NCI-H2107 treated with DMSO at 0.1 percent for 48 hours (cell line): Measurements from ENCODE around the gene STEAP2.
A peak's percentile ranks its signal among the peaks of the same experiment; 100 is the strongest.
"Not testable (repeated sequence)": the region's sequence is repeated elsewhere in the genome, so short reads cannot be mapped to it uniquely, and the experiment has no call there.

Experiments used
- DNase-seq: peaks from one replicate; lab custom pipeline; 2025; ENCODE audit not compliant: unreplicated experiment; lab: John Stamatoyannopoulos, UW

Gene STEAP2

GRCh38 chr7:90211391-90212148 is at the start of gene STEAP2:
STEAP2 (plus strand) TSS chr7:90211740; CDS start chr7:90225083, 13,343 bp downstream.
- peak; percentile 23 for DNase-seq

GRCh38 chr7:90163534-90163933 is 48.0 kb upstream of the STEAP2 start:
- DNase-seq, result no peak

- no peak for DNase-seq
Measured at GRCh38 chr7:90165724-90166123, 45.8 kb upstream of the STEAP2 start.

- no peak for DNase-seq
Measured at GRCh38 chr7:90166153-90166552, 45.4 kb upstream of the STEAP2 start.

GRCh38 chr7:90167361-90167760 is 44.2 kb upstream of the STEAP2 start:
- no peak for DNase-seq

GRCh38 chr7:90169891-90170290 is 41.6 kb upstream of the STEAP2 start:
- no peak for DNase-seq

GRCh38 chr7:90172121-90172520 is 39.4 kb upstream of the STEAP2 start:
- DNase-seq, result no peak

GRCh38 chr7:90172624-90173023 is 38.9 kb upstream of the STEAP2 start:
- no peak for DNase-seq

- no peak for DNase-seq
Measured at GRCh38 chr7:90173127-90173844, 38.3 kb upstream of the STEAP2 start.

- DNase-seq, result no peak
Measured at GRCh38 chr7:90175667-90176066, 35.9 kb upstream of the STEAP2 start.

- no peak for DNase-seq
Measured at GRCh38 chr7:90176195-90176594, 35.3 kb upstream of the STEAP2 start.

- no peak for DNase-seq
Measured at GRCh38 chr7:90178166-90178565, 33.4 kb upstream of the STEAP2 start.

- DNase-seq, result no peak
Measured at GRCh38 chr7:90178679-90179278, 32.8 kb upstream of the STEAP2 start.

GRCh38 chr7:90180011-90180585 is 31.4 kb upstream of the STEAP2 start:
- DNase-seq, result no peak

GRCh38 chr7:90180649-90181048 is 30.9 kb upstream of the STEAP2 start:
- no peak for DNase-seq

- no peak for DNase-seq
Measured at GRCh38 chr7:90181485-90181884, 30.1 kb upstream of the STEAP2 start.

- DNase-seq, result not testable (repeated sequence)
Measured at GRCh38 chr7:90186290-90186689, 25.2 kb upstream of the STEAP2 start.

- DNase-seq, result no peak
Measured at GRCh38 chr7:90187507-90188050, 24.0 kb upstream of the STEAP2 start.

- no peak for DNase-seq
Measured at GRCh38 chr7:90188281-90188680, 23.3 kb upstream of the STEAP2 start.

- no peak for DNase-seq
Measured at GRCh38 chr7:90190995-90191394, 20.5 kb upstream of the STEAP2 start.

GRCh38 chr7:90191648-90192047 is 19.9 kb upstream of the STEAP2 start:
- no peak for DNase-seq
